ENCODE measurements around the gene NHERF2. TPM values are rescaled to one million over a fixed set of nuclear protein-coding genes. Genes with fewer than 3 reads are reported as not detected.

Gene NHERF2
- polyA plus RNA-seq, 2 of the 4 experiments (the other 2 are of a cell fraction) = 32.3 to 35.0 TPM

GRCh38 chr16:2039274-2040031, 12.8 kb downstream of the NHERF2 start (continued):
- 0 out of 2 replicates have a peak, but pooled peaks have one; percentile 16 for TF ChIP-seq PBX3 (IDR thresholded peaks at IDR 0.05)
- peak; percentile 59; the same call in 1 of the 2 replicates for TF ChIP-seq FOXS1 (CRISPR knock-in tag; IDR thresholded peaks at IDR 0.05)
- no peak for TF ChIP-seq HES2 (IDR thresholded peaks at IDR 0.05)
- TF ChIP-seq BCL3 (IDR thresholded peaks at IDR 0.05) = no peak
- TF ChIP-seq JUN (IDR thresholded peaks at IDR 0.05) = peak; percentile 25 to 45; a peak in 1 of 5 replicates
- no peak for TF ChIP-seq BHLHE40 (IDR thresholded peaks at IDR 0.05; ENCODE audit: low read depth, low read length)
- TF ChIP-seq MYC (IDR thresholded peaks at IDR 0.05; ENCODE audit: borderline replicate concordance, low read length) = peak; percentile 22; the same call in 1 of the 2 replicates
- TF ChIP-seq HOXB13 (CRISPR knock-in tag; IDR thresholded peaks at IDR 0.05; ENCODE audit: low read depth) = no peak; the same call in 1 of the 2 replicates
- TF ChIP-seq CEBPB (IDR thresholded peaks at IDR 0.05) = no peak
- TF ChIP-seq RARB (CRISPR knock-in tag; IDR thresholded peaks at IDR 0.05) = no peak
- TF ChIP-seq GATA3 (IDR thresholded peaks at IDR 0.05; ENCODE audit: borderline replicate concordance) = peak; percentile 68; the same call in 1 of the 2 replicates
- peak; percentile 65 for TF ChIP-seq HEYL (CRISPR knock-in tag; IDR thresholded peaks at IDR 0.05)
- TF ChIP-seq EP300 (IDR thresholded peaks at IDR 0.05) = peak in 1 of 2 experiments; percentile 54; a peak in 1 of 5 replicates
- peak; percentile 62; the same call in 1 of the 2 replicates for TF ChIP-seq ZNF302 (CRISPR knock-in tag; IDR thresholded peaks at IDR 0.05)
- TF ChIP-seq ESRRA (IDR thresholded peaks at IDR 0.05; ENCODE audit: borderline replicate concordance, low read length) = no peak
- no peak for TF ChIP-seq TP53 (CRISPR knock-in tag; IDR thresholded peaks at IDR 0.05)
- no peak for TF ChIP-seq NR3C1 (IDR thresholded peaks at IDR 0.05)
- no peak for TF ChIP-seq ZC3H11A (IDR thresholded peaks at IDR 0.05)
- no peak for TF ChIP-seq PHF8 (IDR thresholded peaks at IDR 0.05; ENCODE audit: borderline replicate concordance, low read depth)
- TF ChIP-seq CHD2 (IDR thresholded peaks at IDR 0.05; ENCODE audit: low read length, partially characterized antibody) = no peak
- no peak for TF ChIP-seq POLR2A (IDR thresholded peaks at IDR 0.05; ENCODE audit: low read length)
- no peak for TF ChIP-seq ELK1 (IDR thresholded peaks at IDR 0.05; ENCODE audit: low read depth, low read length)
- no peak for TF ChIP-seq REST (IDR thresholded peaks at IDR 0.05)
- no peak for TF ChIP-seq CBX2 (IDR thresholded peaks at IDR 0.05; ENCODE audit: borderline replicate concordance, low read depth)
- no peak for TF ChIP-seq NFE2L2 (conservative IDR thresholded peaks at IDR 0.05; ENCODE audit: low read length)
- peak; percentile 80 for TF ChIP-seq ZSCAN20 (CRISPR knock-in tag; IDR thresholded peaks at IDR 0.05)
- TF ChIP-seq SMC3 (IDR thresholded peaks at IDR 0.05) = no peak
- TF ChIP-seq E2F6 (IDR thresholded peaks at IDR 0.05; ENCODE audit: borderline replicate concordance, low read depth) = no peak
- no peak for TF ChIP-seq EHMT2 (IDR thresholded peaks at IDR 0.05; ENCODE audit: low read depth)
- no peak for TF ChIP-seq MAFK (IDR thresholded peaks at IDR 0.05; ENCODE audit: partially characterized antibody)
- TF ChIP-seq USF2 (IDR thresholded peaks at IDR 0.05) = no peak
- TF ChIP-seq RFX5 (IDR thresholded peaks at IDR 0.05) = no peak
- no peak for TF ChIP-seq RCOR1 (IDR thresholded peaks at IDR 0.05; ENCODE audit: low read depth, low read length)
